GM12864 (cell line): ENCODE data around the gene NDST4.

Experiments used
- DNase-seq: peaks from one replicate; pipeline ENCODE4 v3.0.0-alpha.2; 2011; ENCODE audit warnings: low read depth
- H3K4me3 ChIP-seq: 2 replicates; pipeline ENCODE4 v1.5.1; 2011; ENCODE audit warnings: mild to moderate bottlenecking, low read depth, low read length, control low read depth
- CTCF ChIP-seq: IDR thresholded peaks from 2 replicates; pipeline ENCODE4 v1.5.1; 2011; ENCODE audit warnings: low read depth, mild to moderate bottlenecking, moderate library complexity, low read length, control low read depth, inconsistent platforms; ENCODE audit errors: missing control alignments

The NDST4 gene

GRCh38 chr4:114785570-114785969 is 327.9 kb downstream of the NDST4 start:
- no peak for TF ChIP-seq CTCF
- no peak overlapping the region for H3K4me3 ChIP-seq
- DNase-seq, result no peak

- TF ChIP-seq CTCF, result no peak
- no peak overlapping the region for H3K4me3 ChIP-seq
- DNase-seq, result no peak
Measured at GRCh38 chr4:114783215-114783595, 330.2 kb downstream of the NDST4 start.

GRCh38 chr4:114782415-114783214 is 330.8 kb downstream of the NDST4 start:
- DNase-seq, result no peak
- H3K4me3 ChIP-seq, result no peak overlapping the region
- TF ChIP-seq CTCF, result no peak

- DNase-seq, result no peak
- TF ChIP-seq CTCF, result peak; percentile 16
- H3K4me3 ChIP-seq, result no peak overlapping the region
Measured at GRCh38 chr4:114780205-114780604, 333.2 kb downstream of the NDST4 start.
